GM20431 (cell line): ENCODE measurements around the gene NFIX.

ENCODE experiments used
- in situ Hi-C: fragments of 300-500 bp; cut with MseI, MboI; formaldehyde crosslinking; loops from one replicate; pipeline ENCODE4 v1.15.0; 2020; ENCODE audit warnings: low sequenced_read_pairs; ENCODE audit not compliant: unreplicated experiment

The NFIX gene

DNA sequence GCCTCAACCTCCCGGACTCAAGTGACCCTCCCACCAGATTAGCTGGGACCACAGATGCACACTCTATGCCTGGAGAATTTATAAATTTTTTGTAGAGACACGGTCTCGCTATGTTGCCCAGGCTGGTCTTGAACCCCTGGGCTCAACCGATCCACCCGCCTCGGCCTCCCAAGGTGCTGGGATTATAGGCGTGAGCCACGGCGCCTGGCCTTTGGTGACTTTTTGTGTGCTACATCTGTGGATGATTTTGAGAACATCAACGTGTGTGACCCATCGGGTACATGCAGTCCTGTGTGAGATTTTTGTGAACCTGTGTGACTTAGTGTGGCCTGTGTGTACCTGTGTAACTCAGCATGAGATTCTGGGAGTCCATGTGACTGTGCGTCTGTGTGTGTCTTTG is 8.5 kb upstream of the NFIX start:
- in situ Hi-C loops, result loop anchor here (10.0 kb wide), 1 partner anchor 98 kb away; no protein-coding TSS in a partner anchor

GRCh38 chr19:12987190-12987589 is 8.1 kb upstream of the NFIX start:
- in situ Hi-C loops, result loop anchor here (10.0 kb wide), 1 partner anchor 98 kb away; no protein-coding TSS in a partner anchor

GRCh38 chr19:12987781-12988180 is 7.5 kb upstream of the NFIX start:
- in situ Hi-C loops, result loop anchor here (10.0 kb wide), 1 partner anchor 97 kb away; no protein-coding TSS in a partner anchor

- in situ Hi-C loops, result no loop called here
These were observed 4.8 kb upstream of the NFIX start for GRCh38 chr19:12990431-12990830.

- in situ Hi-C loops, result no loop called here
These were observed 4.4 kb upstream of the NFIX start for GRCh38 chr19:12990853-12991252.

DNA sequence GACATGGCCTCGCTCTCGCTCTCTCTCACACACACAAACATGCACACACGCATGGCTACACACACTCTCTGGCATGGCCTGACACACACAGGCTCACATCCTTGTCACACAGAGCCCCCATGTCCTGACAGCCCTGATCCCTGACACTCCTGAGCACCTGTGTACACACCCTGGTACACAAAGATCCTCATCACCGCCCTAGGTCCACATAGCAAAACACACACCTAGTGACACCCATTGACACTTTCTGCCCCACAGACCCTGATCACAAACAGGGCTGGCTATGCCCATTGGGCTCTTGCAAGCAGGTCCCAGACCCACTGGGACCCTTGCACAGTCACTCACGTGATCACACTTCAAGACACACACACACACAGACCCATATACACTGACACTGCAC is 4.0 kb upstream of the NFIX start:
- in situ Hi-C loops, result no loop called here

- in situ Hi-C loops, result no loop called here
These were observed 2.5 kb upstream of the NFIX start for GRCh38 chr19:12992729-12993128.

DNA sequence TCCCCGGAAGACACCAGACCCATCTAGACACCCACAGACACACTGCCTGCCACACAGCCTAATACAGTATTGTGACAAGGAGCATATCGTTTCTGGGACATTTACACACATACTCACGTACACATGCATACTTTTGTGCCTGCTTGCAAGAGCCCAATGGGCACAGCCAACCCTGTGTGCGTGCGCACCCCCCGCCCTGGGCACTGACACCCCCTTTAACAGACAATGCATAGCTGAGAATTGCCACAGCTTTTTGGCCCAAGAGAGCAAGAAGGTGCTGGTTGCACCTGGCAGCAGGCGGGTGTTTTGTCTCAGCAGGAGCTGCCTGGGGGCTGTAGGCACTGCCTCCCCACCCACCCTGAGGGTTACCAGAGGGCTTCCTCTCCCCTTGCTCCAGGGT is 1.7 kb upstream of the NFIX start:
- in situ Hi-C loops, result no loop called here

GRCh38 chr19:12995596-12996405 is 526 bp downstream of the NFIX start:
- in situ Hi-C loops, result no loop called here

GRCh38 chr19:12996406-12997094 is 1.3 kb downstream of the NFIX start:
- in situ Hi-C loops, result no loop called here

GRCh38 chr19:12997179-12997966 is 2.1 kb downstream of the NFIX start:
- in situ Hi-C loops, result no loop called here

DNA sequence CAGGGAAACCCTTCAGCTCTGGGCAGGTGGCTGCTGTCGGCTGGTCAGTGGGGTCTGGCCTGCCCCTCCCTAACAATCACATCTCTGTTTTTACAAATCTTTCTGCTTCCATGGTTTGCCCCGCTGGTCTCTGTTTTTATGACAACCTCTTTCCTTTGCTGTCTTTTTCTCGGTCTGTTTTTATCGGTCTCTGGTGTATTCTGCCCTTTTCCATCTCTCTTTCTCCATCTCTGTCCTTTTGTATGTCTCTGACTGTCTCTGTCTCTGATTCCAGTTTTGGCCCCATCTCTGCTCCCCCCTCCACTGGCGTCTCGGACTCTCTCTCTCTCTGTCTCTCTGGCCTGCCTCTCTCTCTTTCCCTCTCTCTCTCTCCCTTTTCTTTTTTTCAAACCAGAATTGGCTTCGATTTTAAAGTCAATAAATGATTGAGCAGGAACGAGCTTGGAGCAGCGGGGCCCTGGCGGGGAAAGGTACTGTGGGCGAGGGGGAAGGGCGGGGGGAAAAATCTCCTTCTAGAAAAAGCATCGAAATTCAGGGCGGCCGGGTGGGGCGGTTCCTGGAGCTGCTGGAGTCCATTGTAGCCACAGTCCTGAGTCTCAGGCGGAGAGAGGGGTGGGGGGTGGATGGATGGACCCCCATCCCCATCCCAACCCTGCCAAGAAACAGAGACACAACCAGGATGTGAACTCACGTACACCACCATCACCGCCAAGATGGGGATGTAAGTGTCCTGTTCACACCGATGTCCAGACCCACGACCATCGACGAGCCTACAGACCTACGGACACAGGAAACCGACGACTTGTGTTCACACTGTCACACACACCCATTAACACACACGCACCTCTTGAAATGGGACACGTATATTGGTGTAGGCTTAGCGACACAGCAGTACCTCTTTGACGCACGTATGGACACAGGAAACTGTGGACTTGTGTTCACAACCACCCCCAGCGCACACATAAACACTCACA is 3.0 kb downstream of the NFIX start:
- in situ Hi-C loops, result no loop called here

GRCh38 chr19:13001166-13001501 is 5.9 kb downstream of the NFIX start:
- in situ Hi-C loops, result no loop called here

DNA sequence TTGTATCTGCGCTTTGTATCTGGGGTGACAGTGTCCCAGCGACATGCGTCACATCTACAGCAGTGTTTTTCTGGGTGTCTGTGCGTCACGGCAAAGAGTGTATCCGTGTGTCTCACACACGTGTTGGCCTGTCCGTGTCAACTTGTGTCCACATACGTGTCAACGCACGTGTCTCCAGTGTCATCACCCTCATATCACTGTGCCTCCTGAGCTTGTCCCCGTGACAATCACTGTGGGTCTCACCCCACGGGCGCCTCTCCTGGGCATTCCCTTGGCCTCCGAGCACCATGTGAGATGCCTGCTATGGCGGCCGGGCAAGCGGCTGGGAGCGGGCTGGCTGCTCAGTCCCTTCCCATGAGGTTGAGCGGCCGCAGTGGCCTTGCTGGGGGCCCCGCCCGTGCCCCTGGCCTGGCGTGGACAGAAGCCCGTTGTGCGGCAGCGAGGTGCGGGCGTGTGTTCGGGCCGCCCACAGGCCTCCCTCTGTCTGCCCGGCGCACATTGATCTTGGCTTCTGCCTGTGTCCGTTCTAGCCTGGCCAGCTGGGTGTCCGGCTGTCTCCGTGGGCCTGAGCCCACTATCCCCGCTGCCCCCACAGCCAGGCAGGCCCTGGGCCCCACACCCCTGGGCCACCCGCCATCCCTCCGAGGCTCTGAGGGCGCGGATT is 6.4 kb downstream of the NFIX start:
- in situ Hi-C loops, result no loop called here

DNA sequence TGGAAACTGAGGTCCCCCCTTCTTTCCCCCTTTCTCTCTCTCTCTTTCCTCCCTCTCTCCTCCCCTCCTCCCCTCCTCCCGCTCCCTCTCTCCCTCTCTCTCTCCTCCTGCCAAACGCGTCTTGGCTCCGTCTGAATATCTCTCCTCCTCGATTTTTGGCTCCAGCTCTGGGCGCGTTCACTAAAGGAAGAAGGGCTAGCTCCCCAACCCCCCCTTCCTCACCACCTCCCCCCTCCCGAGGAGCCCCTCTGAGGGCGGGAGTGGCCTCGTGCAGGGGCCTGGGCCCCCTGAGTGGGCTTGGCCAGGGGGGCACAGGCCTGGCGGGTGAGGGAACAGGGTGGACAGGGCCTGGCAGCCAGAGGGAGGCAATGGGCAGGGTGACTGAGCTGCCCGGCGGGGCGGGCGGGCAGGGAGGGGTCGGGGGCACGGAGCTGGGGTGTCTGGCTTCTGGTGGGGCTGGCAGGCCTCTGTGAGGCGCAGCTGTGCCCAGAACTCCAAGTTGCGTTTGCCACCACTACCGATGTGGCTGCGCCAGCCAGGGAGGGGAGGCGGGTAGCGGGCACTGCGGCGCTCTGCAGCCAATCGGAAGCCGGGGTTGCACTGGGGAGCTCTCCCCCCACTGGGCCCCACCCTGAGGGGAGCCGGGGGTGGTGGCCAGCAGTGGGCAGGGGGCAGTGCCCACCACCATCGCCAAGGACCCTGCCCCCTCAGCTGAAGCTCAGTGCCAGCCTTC is 7.1 kb downstream of the NFIX start:
- in situ Hi-C loops, result no loop called here

DNA sequence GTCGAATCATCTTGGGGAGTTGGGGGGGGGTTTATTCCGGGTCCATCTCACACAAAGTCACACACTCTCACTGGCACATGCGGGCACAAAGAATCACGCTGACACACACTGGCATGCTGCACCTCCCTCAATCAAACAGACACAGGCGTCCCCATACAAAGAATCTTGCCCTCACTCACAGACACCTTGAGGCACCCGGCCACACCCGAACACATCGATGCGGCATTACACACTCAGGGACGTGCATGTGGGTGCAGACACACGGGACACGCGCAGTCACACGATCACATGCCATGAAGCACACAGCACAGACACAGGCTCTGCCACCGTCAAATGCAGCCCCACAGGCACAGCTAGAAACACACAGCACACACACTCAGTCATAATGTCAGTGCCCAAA is 7.8 kb downstream of the NFIX start:
- in situ Hi-C loops, result no loop called here

DNA sequence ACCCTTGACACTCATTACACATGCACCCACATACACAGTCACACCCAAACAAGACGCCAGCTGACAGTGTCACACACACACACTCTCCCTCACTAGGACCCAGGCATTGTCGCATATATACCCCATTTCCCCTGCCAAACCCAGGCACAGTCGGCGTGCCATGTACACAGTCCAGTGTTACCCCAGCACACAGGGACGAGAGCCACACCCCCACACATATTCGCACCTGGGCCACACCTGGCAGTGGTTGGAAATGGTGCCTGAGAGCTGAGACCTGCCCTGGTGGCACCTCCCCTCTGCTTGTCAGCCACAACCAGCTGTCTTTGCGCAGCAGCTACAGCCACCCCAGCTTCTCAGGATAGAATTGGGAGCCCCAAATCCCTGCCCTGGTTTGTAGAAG is 9.0 kb downstream of the NFIX start:
- in situ Hi-C loops, result no loop called here

DNA sequence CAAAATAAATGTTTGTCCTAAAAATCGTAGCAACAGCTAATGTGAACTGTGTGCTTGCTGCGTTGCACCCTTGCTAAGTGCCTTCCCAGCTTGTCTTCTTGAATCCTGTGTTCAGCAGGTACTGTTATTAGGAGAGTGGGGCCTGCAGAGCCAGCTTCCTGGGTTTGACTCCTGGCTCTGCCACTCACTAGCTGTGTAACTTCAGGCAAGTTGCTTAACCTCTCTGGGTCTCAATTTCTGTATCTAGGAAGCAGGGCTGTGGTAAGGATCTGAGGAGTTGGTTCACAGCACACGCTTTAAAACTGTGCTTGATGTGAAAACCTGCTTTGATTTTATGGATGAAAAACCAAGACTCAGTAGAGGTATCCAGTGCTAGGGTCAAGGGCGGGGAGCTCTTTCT is 10.0 kb downstream of the NFIX start:
- in situ Hi-C loops, result no loop called here
